ENCODE results near the gene NFU1.

GRCh38 chr2:69395866-69396265 is 41.4 kb downstream of the NFU1 start:
- TF ChIP-seq CTCF (conservative IDR thresholded peaks at IDR 0.05 in 1 of 2, IDR thresholded peaks at IDR 0.05 in 1 of 2; ENCODE audit: extremely low read depth in 1 of 2, insufficient read depth in 1 of 2, low read depth in 1 of 2, low read length in 2 of 2), result no peak
- TF ChIP-seq EZH2 (IDR thresholded peaks at IDR 0.05; ENCODE audit: borderline replicate concordance, low read length), result no peak
